ENCODE results near the gene MVK. TPM values are rescaled to one million over a fixed set of nuclear protein-coding genes. Genes with fewer than 3 reads are reported as not detected.

Gene MVK
- total RNA-seq, 1 donor from 2014 or later: 53.1 TPM

GRCh38 chr12:109586385-109587296, 13.0 kb downstream of the MVK start:
- Histone ChIP-seq H3K36me3 (peaks cover 28 to 57% of the 10 kb centered on the region in 2 donors), H3K9me3 (no peaks in the 10 kb centered on the region), H3K27ac (no peak overlapping the region), H3K27me3 (no peaks in the 10 kb centered on the region), H3K4me3 (no peak overlapping the region), H3K4me1 (no peaks in the 10 kb centered on the region)
- no peak for TF ChIP-seq CTCF (IDR thresholded peaks at IDR 0.05)
- intact Hi-C loops (cut with DNase I): no loop called here
- DNase-seq (ENCODE audit: low spot score in 2 of 2): no peak

DNA sequence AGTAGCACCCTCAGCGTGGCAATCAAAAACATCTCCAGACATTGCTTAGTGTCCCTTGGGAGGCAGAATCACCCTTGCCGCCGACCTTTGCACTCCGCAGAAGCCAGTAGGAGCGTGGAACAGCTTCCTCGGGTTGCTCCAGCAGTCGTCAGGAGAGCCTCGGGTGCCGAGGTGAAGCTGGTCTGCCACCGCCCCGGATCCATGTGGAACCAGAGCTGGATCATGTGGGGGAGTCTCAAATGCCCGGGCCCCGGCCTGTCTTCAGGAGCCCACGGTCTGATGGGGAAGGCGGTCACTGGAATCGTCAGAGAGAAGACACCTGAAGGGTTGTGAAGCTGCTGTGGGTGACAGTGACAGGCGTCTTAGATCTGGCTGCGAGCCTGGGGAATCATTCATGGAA, 14.3 kb downstream of the MVK start:
- no peaks in the 10 kb centered on the region for H3K9me3 ChIP-seq
- no peaks in the 10 kb centered on the region for H3K4me1 ChIP-seq
- no peak overlapping the region for H3K27ac ChIP-seq
- H3K4me3 ChIP-seq: no peak overlapping the region
- no peak for TF ChIP-seq CTCF (IDR thresholded peaks at IDR 0.05)
- intact Hi-C loops (cut with DNase I): no loop called here
- no peak for DNase-seq (ENCODE audit: low spot score in 2 of 2)
- peaks cover 23 to 66% of the 10 kb centered on the region in 2 donors for H3K36me3 ChIP-seq
- H3K27me3 ChIP-seq: no peaks in the 10 kb centered on the region

- no peak for TF ChIP-seq CTCF (IDR thresholded peaks at IDR 0.05)
- H3K4me3 ChIP-seq: no peak overlapping the region
These were observed 15.1 kb downstream of the MVK start for GRCh38 chr12:109588461-109589239.

GRCh38 chr12:109589240-109589590, 15.6 kb downstream of the MVK start:
- DNase-seq (ENCODE audit: low spot score in 2 of 2): no peak
- no peak for TF ChIP-seq CTCF (IDR thresholded peaks at IDR 0.05)
- H3K27ac ChIP-seq: no peak overlapping the region
- H3K4me3 ChIP-seq: no peak overlapping the region
- no peaks in the 10 kb centered on the region for H3K27me3 ChIP-seq
- H3K9me3 ChIP-seq: no peaks in the 10 kb centered on the region
- intact Hi-C loops (cut with DNase I): no loop called here
- H3K36me3 ChIP-seq: peaks cover 18 to 68% of the 10 kb centered on the region in 2 donors
- no peaks in the 10 kb centered on the region for H3K4me1 ChIP-seq

More at GRCh38 chr12:109588461-109589239, 15.1 kb downstream of the MVK start:
- Histone ChIP-seq H3K27me3 (no peaks in the 10 kb centered on the region), H3K27ac (no peak overlapping the region), H3K36me3 (peaks cover 22 to 71% of the 10 kb centered on the region in 2 donors), H3K4me1 (no peaks in the 10 kb centered on the region), H3K9me3 (no peaks in the 10 kb centered on the region)
- intact Hi-C loops (cut with DNase I): no loop called here
- no peak for DNase-seq (ENCODE audit: low spot score in 2 of 2)

GRCh38 chr12:109589691-109590245, 16.2 kb downstream of the MVK start:
- H3K27me3 ChIP-seq: no peaks in the 10 kb centered on the region
- no peak overlapping the region for H3K27ac ChIP-seq
- DNase-seq (ENCODE audit: low spot score in 2 of 2): no peak
- intact Hi-C loops (cut with DNase I): no loop called here
- TF ChIP-seq CTCF (IDR thresholded peaks at IDR 0.05): no peak
- peaks cover 18 to 68% of the 10 kb centered on the region in 2 donors for H3K36me3 ChIP-seq
- no peaks in the 10 kb centered on the region for H3K4me1 ChIP-seq
- no peak overlapping the region for H3K4me3 ChIP-seq
- H3K9me3 ChIP-seq: no peaks in the 10 kb centered on the region

All from ascending aorta (tissue), 2 donors.